Placental epithelial cell (primary cell): ENCODE measurements around the gene TAF1. TPM values are rescaled to one million over a fixed set of nuclear protein-coding genes. Genes with fewer than 3 reads are reported as not detected.

Source experiments
- small RNA-seq: library from RNA; depleted of rRNA; stranded (forward); fragments of <200 nt; gene quantifications from one replicate; pipeline ENCODE3, GENCODE V24; 2012
- total RNA-seq: library from RNA; depleted of rRNA; stranded (reverse); fragments of >200 nt; gene quantifications from 2 replicates; pipeline ENCODE4 v1.2.3, GENCODE V29; 2012

The TAF1 gene, protein sequence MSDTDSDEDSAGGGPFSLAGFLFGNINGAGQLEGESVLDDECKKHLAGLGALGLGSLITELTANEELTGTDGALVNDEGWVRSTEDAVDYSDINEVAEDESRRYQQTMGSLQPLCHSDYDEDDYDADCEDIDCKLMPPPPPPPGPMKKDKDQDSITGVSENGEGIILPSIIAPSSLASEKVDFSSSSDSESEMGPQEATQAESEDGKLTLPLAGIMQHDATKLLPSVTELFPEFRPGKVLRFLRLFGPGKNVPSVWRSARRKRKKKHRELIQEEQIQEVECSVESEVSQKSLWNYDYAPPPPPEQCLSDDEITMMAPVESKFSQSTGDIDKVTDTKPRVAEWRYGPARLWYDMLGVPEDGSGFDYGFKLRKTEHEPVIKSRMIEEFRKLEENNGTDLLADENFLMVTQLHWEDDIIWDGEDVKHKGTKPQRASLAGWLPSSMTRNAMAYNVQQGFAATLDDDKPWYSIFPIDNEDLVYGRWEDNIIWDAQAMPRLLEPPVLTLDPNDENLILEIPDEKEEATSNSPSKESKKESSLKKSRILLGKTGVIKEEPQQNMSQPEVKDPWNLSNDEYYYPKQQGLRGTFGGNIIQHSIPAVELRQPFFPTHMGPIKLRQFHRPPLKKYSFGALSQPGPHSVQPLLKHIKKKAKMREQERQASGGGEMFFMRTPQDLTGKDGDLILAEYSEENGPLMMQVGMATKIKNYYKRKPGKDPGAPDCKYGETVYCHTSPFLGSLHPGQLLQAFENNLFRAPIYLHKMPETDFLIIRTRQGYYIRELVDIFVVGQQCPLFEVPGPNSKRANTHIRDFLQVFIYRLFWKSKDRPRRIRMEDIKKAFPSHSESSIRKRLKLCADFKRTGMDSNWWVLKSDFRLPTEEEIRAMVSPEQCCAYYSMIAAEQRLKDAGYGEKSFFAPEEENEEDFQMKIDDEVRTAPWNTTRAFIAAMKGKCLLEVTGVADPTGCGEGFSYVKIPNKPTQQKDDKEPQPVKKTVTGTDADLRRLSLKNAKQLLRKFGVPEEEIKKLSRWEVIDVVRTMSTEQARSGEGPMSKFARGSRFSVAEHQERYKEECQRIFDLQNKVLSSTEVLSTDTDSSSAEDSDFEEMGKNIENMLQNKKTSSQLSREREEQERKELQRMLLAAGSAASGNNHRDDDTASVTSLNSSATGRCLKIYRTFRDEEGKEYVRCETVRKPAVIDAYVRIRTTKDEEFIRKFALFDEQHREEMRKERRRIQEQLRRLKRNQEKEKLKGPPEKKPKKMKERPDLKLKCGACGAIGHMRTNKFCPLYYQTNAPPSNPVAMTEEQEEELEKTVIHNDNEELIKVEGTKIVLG (N-terminal part only)
- 17.1 and 38.9 TPM in 2 replicates for total RNA-seq

DNA sequence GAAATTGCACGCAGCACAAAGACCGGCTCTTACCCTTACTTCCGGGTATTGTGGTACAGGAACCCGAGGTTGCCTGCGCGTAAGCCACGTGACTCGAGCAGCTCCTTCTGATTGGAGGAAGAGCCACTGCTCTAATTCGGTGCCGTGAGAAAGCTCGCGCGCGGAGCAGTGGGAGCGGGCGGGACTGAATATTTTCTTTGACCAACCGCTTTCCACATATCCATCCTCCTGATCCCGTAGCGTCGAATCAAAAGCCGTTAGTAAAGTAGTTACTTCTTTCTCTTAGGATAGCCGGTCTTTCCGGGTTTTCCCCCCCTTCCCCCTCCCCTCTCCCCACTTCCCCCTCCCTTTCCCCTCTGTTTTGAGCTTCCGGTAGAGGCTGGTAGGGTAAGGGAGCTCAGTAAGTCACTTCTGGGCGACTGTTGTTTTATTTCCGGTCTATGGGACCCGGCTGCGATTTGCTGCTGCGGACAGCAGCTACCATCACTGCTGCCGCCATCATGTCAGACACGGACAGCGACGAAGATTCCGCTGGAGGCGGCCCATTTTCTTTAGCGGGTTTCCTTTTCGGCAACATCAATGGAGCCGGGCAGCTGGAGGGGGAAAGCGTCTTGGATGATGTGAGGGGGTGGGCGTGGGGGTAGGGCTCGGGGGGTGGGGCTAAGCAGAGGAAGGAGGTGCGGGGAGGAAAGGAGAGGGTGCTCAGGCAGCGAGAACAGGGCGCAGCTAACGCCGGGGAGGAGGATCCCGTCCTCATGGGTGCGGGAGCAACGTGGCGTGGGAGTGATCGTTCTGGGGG, at the start of gene TAF1:
TAF1 (plus strand) TSS at position 483 of the 799 bp plus-strand sequence; CDS start at position 501, 18 bp downstream.

Small RNA genes lying within 50 kb of the gene (small RNA-seq; reads per million reads assigned to genes)
- gene AL590762.4 (not detected), gene RF00019 (not detected)

Other genes starting within 250 kb of the TAF1 start
- gene MED12, start 247.8 kb upstream of the TAF1 start, total RNA-seq, result 34.7 and 49.1 TPM in 2 replicates
- gene NLGN3, start 221.5 kb upstream of the TAF1 start, total RNA-seq, result 0.33 and 0.79 TPM in 2 replicates
- not detected in 2 replicates for gene GJB1, start 143.1 kb upstream of the TAF1 start, total RNA-seq
- 18.1 and 28.5 TPM in 2 replicates for gene ZMYM3, start 112.2 kb upstream of the TAF1 start, total RNA-seq
- 382 and 528 TPM in 2 replicates for gene NONO, start 82.7 kb upstream of the TAF1 start, total RNA-seq
- gene ITGB1BP2, start 64.6 kb upstream of the TAF1 start, total RNA-seq, result 0.98 and 3.1 TPM in 2 replicates
- 146 and 180 TPM in 2 replicates for gene OGT, start 166.7 kb downstream of the TAF1 start, total RNA-seq
- gene GCNA, start 212.1 kb downstream of the TAF1 start, total RNA-seq, result 2.3 and 4.7 TPM in 2 replicates